T-helper 9 cell (primary cell): ENCODE measurements around the gene TH.

Source experiments
- DNase-seq: peaks from one replicate; pipeline ENCODE4 v3.0.0-alpha.2; 2020

Gene TH

GRCh38 chr11:2208691-2209369 lies 37.2 kb upstream of the TH start:
- DNase-seq, result no peak

GRCh38 chr11:2207773-2208621 lies 36.4 kb upstream of the TH start:
- DNase-seq, result no peak

GRCh38 chr11:2207212-2207611 lies 35.6 kb upstream of the TH start:
- DNase-seq, result no peak

GRCh38 chr11:2205981-2206690 lies 34.5 kb upstream of the TH start:
- DNase-seq, result no peak

GRCh38 chr11:2205214-2205720 lies 33.7 kb upstream of the TH start:
- DNase-seq, result no peak

- no peak for DNase-seq
These were observed 33.0 kb upstream of the TH start for GRCh38 chr11:2204361-2205213.

GRCh38 chr11:2203440-2204259 lies 32.0 kb upstream of the TH start:
- DNase-seq, result no peak

- DNase-seq, result no peak
These were observed 31.4 kb upstream of the TH start for GRCh38 chr11:2202900-2203439.

- DNase-seq, result no peak
These were observed 30.7 kb upstream of the TH start for GRCh38 chr11:2202071-2202899.

- DNase-seq, result no peak
These were observed 29.9 kb upstream of the TH start for GRCh38 chr11:2201542-2201941.

- DNase-seq, result no peak
These were observed 29.4 kb upstream of the TH start for GRCh38 chr11:2200957-2201519.

GRCh38 chr11:2200536-2200935 lies 28.9 kb upstream of the TH start:
- no peak for DNase-seq

- DNase-seq, result no peak
These were observed 28.1 kb upstream of the TH start for GRCh38 chr11:2199466-2200341.

GRCh38 chr11:2198621-2199365 lies 27.2 kb upstream of the TH start:
- no peak for DNase-seq

GRCh38 chr11:2197771-2198520 lies 26.3 kb upstream of the TH start:
- no peak for DNase-seq

- DNase-seq, result peak; percentile 54
These were observed 25.6 kb upstream of the TH start for GRCh38 chr11:2196970-2197770.

GRCh38 chr11:2195756-2196088 lies 24.1 kb upstream of the TH start:
- DNase-seq, result no peak
